Naive B cell (primary cell): ENCODE results near the gene CDC42EP5. TPM values are rescaled to one million over a fixed set of nuclear protein-coding genes. Genes with fewer than 3 reads are reported as not detected.
A peak's percentile ranks its signal among the peaks of the same experiment; 100 is the strongest.
"Not testable (repeated sequence)": the region's sequence is repeated elsewhere in the genome, so short reads cannot be mapped to it uniquely, and the experiment has no call there.

ENCODE experiments used
- ATAC-seq, 2 donors: fragments of 150-1000 bp; cut with Tn5 transposase; 2 replicates each; pipeline ENCODE4 v1.10.0; 2021; ENCODE audit warnings: low read depth in 2 of 2, mild to moderate bottlenecking in 2 of 2, moderate library complexity in 2 of 2
- DNase-seq: peaks from one replicate; pipeline ENCODE4 v3.0.0; 2022
- H3K27ac Mint-ChIP-seq, 6 donors: one replicate each; pipeline ENCODE4 v1.8.0; 2020 to 2022; ENCODE audit warnings: mild to moderate bottlenecking in 6 of 6, mixed read lengths in 6 of 6, moderate library complexity in 5 of 6, inconsistent platforms in 2 of 6
- H3K27me3 Mint-ChIP-seq, 3 donors: one replicate each; pipeline ENCODE4 v1.8.0; 2021 to 2022; ENCODE audit warnings: mixed read lengths in 3 of 3, mild to moderate bottlenecking in 1 of 3
- H3K36me3 Mint-ChIP-seq, 2 donors: one replicate each; pipeline ENCODE4 v1.8.0; 2020 to 2022; ENCODE audit warnings: mixed read lengths in 2 of 2, inconsistent platforms in 1 of 2, mild to moderate bottlenecking in 1 of 2
- H3K4me1 Mint-ChIP-seq, 3 donors: one replicate each; pipeline ENCODE4 v1.8.0; 2020 to 2022; ENCODE audit warnings: mixed read lengths in 3 of 3, inconsistent platforms in 1 of 3, mild to moderate bottlenecking in 1 of 3, moderate library complexity in 1 of 3
- H3K4me3 Mint-ChIP-seq, 8 donors: one replicate each; pipeline ENCODE4 v1.8.0; 2020 to 2022; ENCODE audit warnings: mild to moderate bottlenecking in 8 of 8, mixed read lengths in 8 of 8, moderate library complexity in 8 of 8, inconsistent platforms in 2 of 8
- H3K9me3 Mint-ChIP-seq, 7 donors: one replicate each; pipeline ENCODE4 v1.8.0; 2020 to 2022; ENCODE audit warnings: mixed read lengths in 7 of 7, mild to moderate bottlenecking in 5 of 7, inconsistent platforms in 2 of 7, moderate library complexity in 1 of 7
- polyA plus RNA-seq, 6 donors: library from polyadenylated mRNA; unstranded; fragments of 300-500 nt; fragmentation: Illumina TruSeq; gene quantifications; one replicate each; pipeline ENCODE4 v1.2.3, GENCODE V29; 2021; ENCODE audit warnings: low read depth in 6 of 6

CDC42EP5 gene
- polyA plus RNA-seq, 6 donors from 2014 or later: not detected

GRCh38 chr19:54481326-54481930 lies 8.3 kb upstream of the CDC42EP5 start:
- Mint-ChIP-seq H3K36me3 (no peaks in the 10 kb centered on the region), H3K27ac (peak overlapping the region in 2 of 6 donors; percentile 4 to 16), H3K4me1 (peaks cover 15 to 24% (median 17%) of the 10 kb centered on the region in 3 donors), H3K27me3 (peaks cover 39 to 60% (median 48%) of the 10 kb centered on the region in 3 donors), H3K4me3 (peak overlapping the region in 6 of 8 donors; percentile 2 to 84 (median 52)), H3K9me3 (no peaks in the 10 kb centered on the region)
- DNase-seq (peak; percentile 55), ATAC-seq (peak; percentile 54 to 61)

GRCh38 chr19:54480051-54480450 lies 7.0 kb upstream of the CDC42EP5 start:
- Mint-ChIP-seq H3K4me3 (no peak overlapping the region), H3K27me3 (peaks cover 34 to 59% (median 43%) of the 10 kb centered on the region in 3 donors), H3K36me3 (no peaks in the 10 kb centered on the region), H3K27ac (no peak overlapping the region), H3K4me1 (peaks cover 15 to 24% (median 17%) of the 10 kb centered on the region in 3 donors), H3K9me3 (no peaks in the 10 kb centered on the region)
- ATAC-seq: no peak
- DNase-seq: no peak

- DNase-seq (peak; percentile 50), ATAC-seq (peak; percentile 49 to 51)
Observed at GRCh38 chr19:54478677-54479266, 5.7 kb upstream of the CDC42EP5 start.

GRCh38 chr19:54477650-54478049 lies 4.6 kb upstream of the CDC42EP5 start:
- H3K4me3 Mint-ChIP-seq: no peak overlapping the region
- DNase-seq: no peak
- H3K36me3 Mint-ChIP-seq: no peaks in the 10 kb centered on the region
- no peak for ATAC-seq
- peaks cover 39 to 62% (median 44%) of the 10 kb centered on the region in 3 donors for H3K27me3 Mint-ChIP-seq
- H3K27ac Mint-ChIP-seq: no peak overlapping the region
- peaks cover 17 to 23% (median 18%) of the 10 kb centered on the region in 3 donors for H3K4me1 Mint-ChIP-seq
- H3K9me3 Mint-ChIP-seq: no peaks in the 10 kb centered on the region

More at GRCh38 chr19:54478677-54479266, 5.7 kb upstream of the CDC42EP5 start:
- peaks cover 15 to 25% (median 17%) of the 10 kb centered on the region in 3 donors for H3K4me1 Mint-ChIP-seq
- H3K4me3 Mint-ChIP-seq: no peak overlapping the region
- H3K36me3 Mint-ChIP-seq: no peaks in the 10 kb centered on the region
- H3K27ac Mint-ChIP-seq: no peak overlapping the region
- H3K27me3 Mint-ChIP-seq: peaks cover 36 to 56% (median 37%) of the 10 kb centered on the region in 3 donors
- H3K9me3 Mint-ChIP-seq: no peaks in the 10 kb centered on the region

- Mint-ChIP-seq H3K4me1 (peaks cover 13 to 16% (median 13%) of the 10 kb centered on the region in 3 donors), H3K27ac (no peak overlapping the region), H3K4me3 (no peak overlapping the region), H3K36me3 (no peaks in the 10 kb centered on the region), H3K27me3 (peaks cover 35 to 67% (median 53%) of the 10 kb centered on the region in 3 donors), H3K9me3 (no peaks in the 10 kb centered on the region)
- ATAC-seq (no peak), DNase-seq (no peak)
Observed at GRCh38 chr19:54475706-54476105, 2.6 kb upstream of the CDC42EP5 start.

- H3K4me1 Mint-ChIP-seq: peaks cover 23 to 28% (median 23%) of the 10 kb centered on the region in 3 donors
- H3K4me3 Mint-ChIP-seq: no peak overlapping the region
- no peak for ATAC-seq
- H3K27me3 Mint-ChIP-seq: peaks cover 49 to 79% (median 65%) of the 10 kb centered on the region in 3 donors
- no peaks in the 10 kb centered on the region for H3K36me3 Mint-ChIP-seq
- no peak for DNase-seq
- H3K27ac Mint-ChIP-seq: no peak overlapping the region
- no peaks in the 10 kb centered on the region for H3K9me3 Mint-ChIP-seq
Observed at GRCh38 chr19:54473892-54474372, 836 bp upstream of the CDC42EP5 start.

- no peaks in the 10 kb centered on the region for H3K9me3 Mint-ChIP-seq
- H3K4me3 Mint-ChIP-seq: peak overlapping the region in 6 of 8 donors; percentile 25 to 82 (median 44)
- ATAC-seq: peak; percentile 52 to 68
- H3K27ac Mint-ChIP-seq: peak overlapping the region in 1 of 6 donors; percentile 70
- DNase-seq: no peak
- peaks cover 39 to 61% (median 47%) of the 10 kb centered on the region in 3 donors for H3K27me3 Mint-ChIP-seq
- no peaks in the 10 kb centered on the region for H3K36me3 Mint-ChIP-seq
- peaks cover 23 to 31% (median 23%) of the 10 kb centered on the region in 3 donors for H3K4me1 Mint-ChIP-seq
Observed at GRCh38 chr19:54470991-54471782, 1.9 kb downstream of the CDC42EP5 start.

GRCh38 chr19:54470276-54470887 lies 2.7 kb downstream of the CDC42EP5 start:
- peak overlapping the region in 5 of 8 donors; percentile 5 to 89 (median 43) for H3K4me3 Mint-ChIP-seq
- no peaks in the 10 kb centered on the region for H3K9me3 Mint-ChIP-seq
- peaks cover 39 to 58% (median 47%) of the 10 kb centered on the region in 3 donors for H3K27me3 Mint-ChIP-seq
- peaks cover 23 to 31% (median 26%) of the 10 kb centered on the region in 3 donors for H3K4me1 Mint-ChIP-seq
- H3K27ac Mint-ChIP-seq: peak overlapping the region in 1 of 6 donors; percentile 56
- ATAC-seq: no peak
- H3K36me3 Mint-ChIP-seq: no peaks in the 10 kb centered on the region
- no peak for DNase-seq

GRCh38 chr19:54469496-54469934 lies 3.6 kb downstream of the CDC42EP5 start:
- no peak for ATAC-seq
- Mint-ChIP-seq H3K4me3 (peak overlapping the region in 1 of 8 donors; percentile 39), H3K4me1 (peaks cover 27 to 33% (median 29%) of the 10 kb centered on the region in 3 donors), H3K27me3 (peaks cover 34 to 52% (median 47%) of the 10 kb centered on the region in 3 donors), H3K27ac (no peak overlapping the region), H3K9me3 (no peaks in the 10 kb centered on the region), H3K36me3 (no peaks in the 10 kb centered on the region)
- DNase-seq: no peak

- H3K4me1 Mint-ChIP-seq: peaks cover 27 to 41% (median 34%) of the 10 kb centered on the region in 3 donors
- H3K27me3 Mint-ChIP-seq: peaks cover 23 to 31% (median 27%) of the 10 kb centered on the region in 3 donors
- H3K36me3 Mint-ChIP-seq, DNase-seq, ATAC-seq, H3K9me3 Mint-ChIP-seq: not testable (repeated sequence)
- H3K27ac Mint-ChIP-seq: peak overlapping the region in 1 of 6 donors; percentile 76
- H3K4me3 Mint-ChIP-seq: peak overlapping the region in 7 of 8 donors; percentile 61 to 88 (median 69)
Observed at GRCh38 chr19:54466110-54466480, 7.0 kb downstream of the CDC42EP5 start.

- Mint-ChIP-seq H3K36me3 (no peaks in the 10 kb centered on the region), H3K4me1 (peaks cover 24 to 37% (median 29%) of the 10 kb centered on the region in 3 donors), H3K27me3 (peaks cover 18 to 26% (median 22%) of the 10 kb centered on the region in 3 donors), H3K9me3 (peaks cover 0 to 7% (median 4%) of the 10 kb centered on the region in 7 donors), H3K27ac (peak overlapping the region in 1 of 6 donors; percentile 76), H3K4me3 (peak overlapping the region; percentile 55 to 88 (median 75))
- DNase-seq (no peak), ATAC-seq (no peak)
Observed at GRCh38 chr19:54465426-54466109, 7.5 kb downstream of the CDC42EP5 start.
